H1 (cell line): ENCODE results near the gene PRKAR1B. TPM values are rescaled to one million over a fixed set of nuclear protein-coding genes. Genes with fewer than 3 reads are reported as not detected.

Experiments
- CBX5 ChIP-seq: fragments of 300-800, 300-1000 bp; sonication (generic); IDR thresholded peaks from 2 replicates; pipeline ENCODE4 v1.7.1; 2016; ENCODE audit warnings: antibody characterized with exemption, low read length, low read depth
- CREB1 ChIP-seq: IDR thresholded peaks from 2 replicates; pipeline ENCODE4 v1.6.1; 2012; ENCODE audit warnings: inconsistent platforms
- E2F6 ChIP-seq: IDR thresholded peaks from 2 replicates; pipeline ENCODE4 v1.6.1; 2012; ENCODE audit warnings: inconsistent platforms
- EP300 ChIP-seq, 2 experiments: IDR thresholded peaks; 1 replicate in 1 of 2; 2 replicates in 1 of 2; pipeline ENCODE4 v1.6.1; 2011 to 2012; ENCODE audit warnings: low read depth in 2 of 2, low read length in 2 of 2, mild to moderate bottlenecking in 2 of 2, borderline replicate concordance in 1 of 2, inconsistent platforms in 1 of 2, moderate library complexity in 1 of 2
- HDAC6 ChIP-seq: IDR thresholded peaks from one replicate; pipeline ENCODE4 v1.7.1; 2012; ENCODE audit warnings: low read depth, mild to moderate bottlenecking, inconsistent platforms, low read length, moderate library complexity
- KDM4A ChIP-seq: IDR thresholded peaks from one replicate; pipeline ENCODE4 v1.7.1; 2012; ENCODE audit warnings: low read depth, mild to moderate bottlenecking, moderate library complexity, low read length, inconsistent platforms; ENCODE audit not compliant: severe bottlenecking
- MAX ChIP-seq: IDR thresholded peaks from 2 replicates; pipeline ENCODE4 v1.6.1; 2012; ENCODE audit warnings: inconsistent platforms
- NANOG ChIP-seq: IDR thresholded peaks from 2 replicates; pipeline ENCODE4 v1.6.1; 2011; ENCODE audit warnings: low read length, low read depth, mild to moderate bottlenecking, inconsistent platforms; ENCODE audit not compliant: insufficient read depth, poor library complexity, severe bottlenecking
- polyA plus RNA-seq, 7 experiments: library from polyadenylated mRNA; depleted of rRNA in 3 of 7; stranded (reverse) in 5 of 7; unstranded in 2 of 7; fragments of >200 nt in 5 of 7; fragments of 200-250 nt in 2 of 7; gene quantifications; 1 replicate in 5 of 7; 2 replicates in 1 of 7; 4 replicates in 1 of 7; pipeline versions ENCODE4 v1.2.1 to v1.2.3, GENCODE V29; 2011 to 2013; ENCODE audit warnings: missing spikeins in 2 of 7, mixed read lengths in 2 of 7
- total RNA-seq: library from RNA; stranded (reverse); fragmentation: NEBNext Ultra II Directional; extraction: Animal tissue kit (Norgen Biotek cat#: 25700); gene quantifications from 2 replicates; pipeline ENCODE4 v1.2.1, GENCODE V29; 2021

Gene PRKAR1B
- total and polyA plus RNA-seq, 2 of the 8 experiments (the other 6 are each of a cell fraction or from before 2014, with no cell fraction given), result 12.3 to 55.7 TPM

- TF ChIP-seq EP300 (IDR thresholded peaks at IDR 0.05; ENCODE audit: borderline replicate concordance in 1 of 2, low read depth in 2 of 2, low read length in 2 of 2) (no peak), KDM4A (no peak), NANOG (no peak), MAX (no peak), CBX5 (no peak), E2F6 (no peak), CREB1 (no peak), HDAC6 (no peak)
These were observed 45.4 kb downstream of the PRKAR1B start (continued) for GRCh38 chr7:681551-682307.
